ENCODE measurements around the gene DDX18.
"Not testable (repeated sequence)": the region's sequence is repeated elsewhere in the genome, so short reads cannot be mapped to it uniquely, and the experiment has no call there.

The DDX18 gene

GRCh38 chr2:117814417-117815264, at the start of gene DDX18:
Gene DDX18, plus strand, starts transcription at chr2:117814691. Its CDS starts 87 bp downstream, at chr2:117814778.
- DNase-seq = peak; percentile 96 to 99

GRCh38 chr2:117770730-117771129, 43.8 kb upstream of the DDX18 start:
- DNase-seq = no peak

- no peak for DNase-seq
These were observed 42.4 kb upstream of the DDX18 start for GRCh38 chr2:117771969-117772630.

- no peak for DNase-seq
These were observed 39.8 kb upstream of the DDX18 start for GRCh38 chr2:117774716-117775115.

GRCh38 chr2:117775703-117776219, 38.7 kb upstream of the DDX18 start:
- DNase-seq = no peak

GRCh38 chr2:117776888-117777287, 37.6 kb upstream of the DDX18 start:
- no peak for DNase-seq

GRCh38 chr2:117785740-117786139, 28.8 kb upstream of the DDX18 start:
- peak; percentile 10 to 35 for DNase-seq

GRCh38 chr2:117786520-117786919, 28.0 kb upstream of the DDX18 start:
- no peak for DNase-seq

DNA sequence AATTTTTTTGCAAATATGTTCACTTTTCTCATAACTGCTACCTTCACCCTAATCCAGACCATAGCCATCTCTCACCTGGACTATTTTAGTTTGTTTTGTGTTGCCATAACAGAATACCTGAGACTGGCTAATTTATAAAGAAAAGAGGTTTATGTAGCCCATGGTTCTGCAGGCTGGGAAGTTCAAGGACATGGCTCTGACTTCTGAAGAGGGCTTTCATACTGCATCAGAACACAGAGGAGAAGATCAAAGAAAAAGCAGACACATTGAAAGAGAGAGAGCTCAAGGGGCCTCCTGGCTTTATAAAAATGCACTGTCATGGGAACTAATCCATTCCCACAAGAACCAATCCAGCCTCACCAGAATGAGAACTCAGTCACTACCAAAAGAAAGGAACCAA, 25.0 kb upstream of the DDX18 start:
- no peak for DNase-seq

GRCh38 chr2:117794668-117795067, 19.8 kb upstream of the DDX18 start:
- DNase-seq = no peak

DNA sequence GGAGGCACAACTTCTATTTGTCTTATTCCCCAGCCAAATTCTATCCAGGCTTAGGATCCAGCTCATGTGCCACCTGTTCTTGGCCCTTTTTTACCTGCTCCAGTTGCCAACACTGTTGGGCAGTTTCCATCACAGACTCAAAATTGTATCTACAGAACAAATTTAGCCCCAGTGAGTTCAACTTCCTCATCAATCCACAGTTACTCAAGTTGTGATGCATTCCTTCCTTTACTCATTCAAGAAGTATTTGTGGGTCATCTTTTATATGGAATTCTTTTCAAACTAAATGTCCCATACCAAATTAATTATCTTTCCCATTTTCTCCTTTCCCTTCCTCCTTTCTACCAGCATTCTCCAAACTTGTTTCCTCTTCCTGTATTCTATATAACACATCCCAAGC, 12.7 kb upstream of the DDX18 start:
- DNase-seq = no peak

DNA sequence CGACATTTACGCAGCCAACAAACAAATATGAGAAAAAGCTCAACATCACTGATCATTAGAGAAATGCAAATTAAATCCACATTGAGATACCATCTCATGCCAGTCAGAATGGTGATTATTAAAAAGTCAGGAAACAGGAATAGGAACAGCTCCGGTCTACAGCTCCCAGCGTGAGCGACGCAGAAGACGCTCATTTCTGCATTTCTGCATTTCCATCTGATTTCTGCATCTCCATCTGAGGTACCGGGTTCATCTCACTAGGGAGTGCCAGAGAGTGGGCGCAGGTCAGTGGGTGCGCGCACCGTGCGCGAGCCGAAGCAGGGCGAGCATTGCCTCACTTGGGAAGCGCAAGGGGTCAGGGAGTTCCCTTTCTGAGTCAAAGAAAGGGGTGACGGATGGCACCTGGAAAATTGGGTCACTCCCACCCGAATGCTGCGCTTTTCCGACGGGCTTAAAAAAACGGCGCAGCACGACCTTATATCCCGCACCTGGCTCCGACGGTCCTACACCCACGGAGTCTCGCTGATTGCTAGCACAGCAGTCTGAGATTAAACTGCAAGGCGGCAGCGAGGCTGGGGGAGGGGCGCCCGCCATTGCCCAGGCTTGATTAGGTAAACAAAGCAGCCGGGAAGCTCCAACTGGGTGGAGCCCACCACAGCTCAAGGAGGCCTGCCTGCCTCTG, 10.7 kb upstream of the DDX18 start:
- not testable (repeated sequence) for DNase-seq

DNA sequence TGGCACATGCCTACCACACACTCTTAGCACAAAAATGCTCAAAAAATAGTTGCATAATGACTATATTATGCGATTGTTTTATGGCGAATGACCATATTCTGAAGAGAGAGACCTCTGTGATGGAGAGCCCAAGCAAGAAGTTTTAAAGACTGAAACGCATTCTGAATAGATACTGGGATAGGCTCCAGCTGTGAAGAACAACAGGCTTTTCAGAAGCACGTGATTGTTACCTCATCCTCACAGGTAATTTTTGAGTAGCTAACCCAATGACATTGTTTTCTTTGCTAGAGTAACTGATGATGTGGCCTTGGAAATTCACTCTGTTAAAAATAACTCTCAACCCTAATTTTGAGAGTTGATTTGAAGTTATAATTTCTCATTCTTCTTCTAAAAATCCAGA, 2.0 kb upstream of the DDX18 start:
- no peak for DNase-seq

DNA sequence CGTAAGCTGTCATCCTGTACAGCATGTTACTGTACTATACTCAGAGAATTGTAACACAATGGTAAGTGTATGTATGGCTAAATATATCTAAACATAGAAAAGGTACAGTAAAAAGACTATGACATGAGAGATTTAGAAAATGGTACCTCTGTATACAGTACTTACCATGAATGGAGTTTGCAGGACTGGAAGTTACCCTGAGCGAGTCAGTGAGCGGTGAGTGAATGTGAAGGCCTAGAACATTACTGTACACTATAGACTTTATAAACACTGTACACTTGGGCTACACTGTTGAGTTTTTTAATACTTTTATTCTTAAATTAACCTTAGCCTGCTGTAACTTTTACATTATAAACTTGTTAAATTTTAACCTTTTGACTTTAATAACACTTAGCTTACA, 1.5 kb downstream of the DDX18 start:
- no peak for DNase-seq

DNA sequence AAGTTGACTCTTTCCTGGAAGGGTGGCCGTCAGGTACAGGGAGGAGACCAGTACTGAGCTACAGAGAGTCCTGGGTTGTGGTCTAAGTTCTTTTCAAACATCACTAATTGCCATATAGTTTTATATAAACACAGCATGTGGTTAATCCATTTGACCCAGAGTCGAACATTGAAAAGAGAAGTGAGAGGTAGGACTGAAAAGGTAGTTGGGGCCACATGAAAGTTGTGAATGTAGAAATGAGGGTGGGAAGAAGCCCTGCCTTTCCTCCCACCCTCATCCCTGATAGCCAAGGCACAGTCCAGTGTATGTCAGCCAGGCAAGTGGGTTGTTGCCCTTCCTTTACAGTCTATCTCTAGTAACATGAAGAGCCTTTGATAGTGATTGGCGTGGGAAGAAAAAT, 4.4 kb downstream of the DDX18 start:
- DNase-seq = no peak

DNA sequence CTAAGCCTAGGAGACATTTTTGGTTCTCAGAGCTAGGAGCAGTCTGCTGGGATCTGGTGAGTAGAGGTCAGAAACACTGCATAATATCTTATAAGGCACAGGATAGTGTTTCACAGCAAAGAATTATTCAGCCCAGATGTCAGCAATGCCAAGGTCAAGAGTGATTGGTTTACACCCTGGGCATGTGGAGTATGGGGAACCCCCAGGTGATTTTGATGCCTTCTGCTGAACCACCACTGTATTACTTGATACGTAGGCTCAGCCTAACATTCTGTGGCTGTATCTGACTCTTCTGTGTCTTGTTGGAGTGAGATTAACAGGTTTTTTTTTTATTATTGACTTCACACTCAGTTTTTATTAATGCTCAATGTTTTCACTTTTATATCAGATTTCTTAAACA, 6.0 kb downstream of the DDX18 start:
- DNase-seq = no peak

DNA sequence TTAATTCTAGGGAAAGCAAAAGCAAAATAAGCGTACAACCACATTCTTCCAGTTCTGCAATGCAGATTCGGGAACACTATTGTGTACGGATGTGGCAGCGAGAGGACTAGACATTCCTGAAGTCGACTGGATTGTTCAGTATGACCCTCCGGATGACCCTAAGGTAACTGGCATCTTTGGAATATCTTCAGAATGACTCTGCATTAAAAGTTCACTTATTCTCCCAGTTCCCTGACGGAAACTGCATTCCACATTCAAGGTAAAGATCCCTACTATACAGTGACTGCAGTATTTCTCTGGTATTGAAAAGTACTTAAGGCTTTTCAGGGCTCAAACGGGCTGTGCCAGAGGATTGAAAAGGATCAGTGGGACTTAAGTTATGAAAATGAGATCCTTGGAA, 10.9 kb downstream of the DDX18 start:
- DNase-seq = no peak

GRCh38 chr2:117827464-117827863, 13.0 kb downstream of the DDX18 start:
- DNase-seq = not testable (repeated sequence)

- no peak for DNase-seq
These were observed 14.4 kb downstream of the DDX18 start for GRCh38 chr2:117828870-117829269.

DNA sequence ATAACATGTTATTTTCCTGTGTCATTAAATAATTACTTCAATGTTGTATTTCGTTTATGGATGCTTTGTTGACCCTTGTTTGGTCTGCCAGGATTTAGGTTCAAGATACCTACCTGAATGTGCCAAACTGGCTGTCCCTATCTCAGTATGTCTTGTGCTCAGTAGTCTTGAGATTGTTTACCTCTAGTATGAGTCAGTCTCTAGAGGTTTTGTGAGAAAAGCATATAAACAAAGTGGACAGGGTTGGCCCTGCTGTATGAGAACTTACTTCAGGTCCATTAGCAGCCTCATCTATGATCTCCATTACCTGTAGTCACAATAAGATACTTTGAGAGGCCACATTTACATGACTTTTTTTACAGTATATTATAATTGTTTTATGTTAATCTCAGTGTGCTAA, 17.8 kb downstream of the DDX18 start:
- no peak for DNase-seq

DNA sequence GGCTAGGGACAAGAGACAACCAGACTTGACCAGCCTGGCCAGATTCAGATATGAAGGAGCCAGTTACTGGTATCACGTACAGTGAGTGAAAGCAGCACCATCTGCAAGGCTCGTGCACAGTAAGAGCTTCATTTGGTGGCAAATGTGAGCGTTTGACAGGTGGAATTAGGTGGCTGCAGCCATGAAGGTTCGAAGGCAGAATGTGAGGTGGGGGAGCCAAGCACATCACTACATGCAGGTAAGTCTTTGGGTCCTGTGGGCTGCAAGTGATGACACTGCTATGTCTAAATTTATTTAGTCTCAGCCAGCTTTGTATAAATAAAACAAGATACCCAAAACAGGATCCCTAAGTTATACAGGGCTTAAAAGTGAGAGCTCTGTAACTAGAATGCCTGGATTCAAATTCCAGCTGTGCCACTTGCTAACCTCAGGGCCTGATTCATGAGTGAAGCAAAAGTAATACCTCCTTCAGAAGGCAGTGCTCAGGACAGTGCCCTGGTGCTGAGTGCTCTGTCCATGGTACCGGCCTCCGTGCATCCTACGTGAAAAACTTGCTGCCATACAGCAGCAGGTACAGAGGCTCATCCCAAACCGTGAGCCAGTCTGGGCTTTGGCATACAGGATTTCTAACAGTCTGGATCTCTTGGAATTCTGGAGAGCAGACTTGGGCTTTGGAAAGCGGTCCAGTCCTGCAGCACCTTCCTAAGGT, 18.6 kb downstream of the DDX18 start:
- no peak for DNase-seq

DNA sequence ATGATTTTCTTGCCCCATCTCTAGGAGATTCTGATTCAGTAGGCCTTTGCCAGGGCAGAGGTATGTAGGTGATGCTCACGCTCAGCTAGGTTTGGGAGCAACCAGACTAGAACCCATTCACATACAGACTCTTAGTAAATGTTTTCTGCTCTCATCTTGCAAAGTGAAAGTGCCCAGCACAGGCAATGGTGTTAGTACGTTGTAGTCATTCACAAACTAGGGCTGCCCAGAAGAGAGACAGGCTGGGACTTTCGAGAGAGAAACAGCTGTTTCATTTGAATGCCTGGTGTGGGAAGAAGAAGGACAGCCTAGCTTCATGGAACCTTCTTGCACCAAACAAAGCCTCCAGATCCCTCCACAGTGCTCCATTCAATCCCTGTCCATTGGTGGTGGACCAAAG, 19.4 kb downstream of the DDX18 start:
- DNase-seq = no peak

DNA sequence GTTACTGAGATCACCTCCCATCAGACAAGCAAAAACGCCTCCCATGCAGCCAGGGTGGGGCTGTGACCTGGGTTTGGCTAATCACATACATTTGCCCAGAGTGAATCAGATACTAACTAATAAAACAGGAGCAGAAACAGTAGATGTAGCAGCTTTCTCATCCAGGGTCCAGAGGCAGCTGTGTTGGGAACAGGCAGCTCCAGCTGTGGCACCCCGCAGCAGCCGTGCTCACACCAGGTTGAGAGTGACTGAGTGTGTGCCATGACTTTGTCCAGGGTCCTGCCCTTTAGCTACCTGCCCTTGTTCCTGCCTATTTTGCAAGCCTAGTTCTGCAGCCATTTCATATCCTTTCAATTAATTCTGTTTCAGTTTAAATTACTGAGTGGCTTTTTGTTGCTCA, 20.5 kb downstream of the DDX18 start:
- DNase-seq = no peak

All from stimulated activated CD4-positive, alpha-beta T cell treated with anti-CD3 and anti-CD28 coated beads, Interleukin-2, amount 100 ng/mL, for 24 hours (primary cell).